DND-41 (cell line): ENCODE measurements around the gene FBXW8.

Source experiments
- CTCF ChIP-seq: IDR thresholded peaks from 2 replicates; pipeline ENCODE4 v1.5.1; 2012; ENCODE audit warnings: borderline replicate concordance, low read length, moderate library complexity, mild to moderate bottlenecking; ENCODE audit not compliant: poor library complexity, severe bottlenecking; ENCODE audit errors: extremely low read depth
- EZH2 ChIP-seq: IDR thresholded peaks from 3 replicates; pipeline ENCODE4 v1.6.1; 2012; ENCODE audit warnings: borderline replicate concordance, low read depth, mild to moderate bottlenecking, moderate library complexity, low read length, inconsistent platforms; ENCODE audit not compliant: severe bottlenecking

GRCh38 chr12:116959198-116959460 is 48.4 kb downstream of the FBXW8 start:
- no peak for TF ChIP-seq CTCF
- no peak for TF ChIP-seq EZH2
